Measurements from ENCODE around the gene TLR9.

TLR9 gene

GRCh38 chr3:52231502-52232278, 6.2 kb upstream of the TLR9 start:
- peak; percentile 76 for ATAC-seq

GRCh38 chr3:52230889-52231499, 5.5 kb upstream of the TLR9 start:
- ATAC-seq (no peak), DNase-seq (no peak)

More at GRCh38 chr3:52231502-52232278, 6.2 kb upstream of the TLR9 start:
- peak; percentile 95 for DNase-seq

DNA sequence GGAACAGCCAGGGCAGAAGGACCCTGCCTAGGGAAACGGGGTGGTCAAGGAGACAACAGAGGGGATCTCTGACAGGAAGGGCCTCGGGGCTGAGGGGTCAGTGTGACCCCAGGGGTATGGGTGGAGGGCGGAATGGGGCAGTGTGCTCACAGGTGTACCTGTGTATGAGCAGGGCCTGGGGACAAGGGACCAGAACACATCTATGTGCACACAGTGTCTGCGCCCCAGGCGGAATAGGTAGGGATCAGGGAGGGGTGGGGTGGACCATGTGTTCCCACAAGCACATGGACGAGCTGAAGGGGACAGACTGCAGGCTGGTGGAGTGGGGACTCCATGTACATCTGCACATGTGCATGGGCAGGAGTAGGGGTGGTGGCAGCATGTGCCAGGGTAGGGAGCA, 5.0 kb upstream of the TLR9 start:
- ATAC-seq (no peak), DNase-seq (no peak)

DNA sequence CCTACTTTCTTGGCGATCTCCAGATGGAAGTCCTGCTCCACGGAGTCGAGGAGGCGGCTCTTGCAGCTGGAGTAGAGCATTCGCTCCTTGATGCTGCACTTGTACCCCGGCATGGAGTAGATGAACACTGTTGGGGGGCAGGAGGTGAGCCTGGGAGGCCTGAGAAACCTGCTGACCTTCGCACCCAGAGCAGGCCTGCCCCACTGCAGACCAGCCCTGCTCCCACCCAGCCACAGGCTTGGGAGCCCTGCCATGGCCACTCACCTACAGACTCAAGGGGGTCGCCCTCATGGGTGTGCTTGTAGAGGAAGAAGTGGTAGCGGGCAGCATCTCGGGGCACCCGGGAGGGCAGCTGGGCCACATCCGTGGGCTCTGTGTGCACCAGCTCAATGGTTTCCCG, 4.2 kb upstream of the TLR9 start:
- ATAC-seq: no peak
- no peak for DNase-seq

DNA sequence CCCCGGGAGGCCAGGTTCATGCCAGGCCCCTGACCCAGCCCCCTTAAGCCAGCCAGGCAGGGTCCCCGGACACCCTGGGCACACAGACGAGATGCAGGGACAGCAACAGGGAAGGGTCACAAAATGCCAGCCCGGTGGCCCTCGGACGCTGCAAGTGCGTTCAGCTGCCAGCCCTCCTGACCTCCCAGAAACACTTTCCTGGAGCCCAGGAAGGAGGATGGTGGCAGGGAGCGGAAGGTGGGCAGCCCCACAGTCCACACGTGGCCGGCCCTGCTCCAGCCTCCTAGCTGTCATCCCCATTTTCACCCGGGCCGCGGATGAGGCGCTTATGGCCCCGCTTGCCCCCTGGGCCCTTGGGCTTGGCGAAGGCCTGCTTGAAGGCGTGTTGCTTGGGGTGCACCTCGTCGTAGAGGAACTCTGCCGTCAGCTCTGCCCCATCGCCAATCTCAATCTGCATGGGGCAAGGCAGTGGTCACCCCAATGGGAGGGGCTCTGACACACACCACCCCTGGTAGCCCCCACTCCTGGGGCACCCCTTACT, 3.4 kb upstream of the TLR9 start:
- DNase-seq (no peak), ATAC-seq (no peak)

GRCh38 chr3:52228266-52228665, 2.8 kb upstream of the TLR9 start:
- no peak for ATAC-seq
- no peak for DNase-seq

DNA sequence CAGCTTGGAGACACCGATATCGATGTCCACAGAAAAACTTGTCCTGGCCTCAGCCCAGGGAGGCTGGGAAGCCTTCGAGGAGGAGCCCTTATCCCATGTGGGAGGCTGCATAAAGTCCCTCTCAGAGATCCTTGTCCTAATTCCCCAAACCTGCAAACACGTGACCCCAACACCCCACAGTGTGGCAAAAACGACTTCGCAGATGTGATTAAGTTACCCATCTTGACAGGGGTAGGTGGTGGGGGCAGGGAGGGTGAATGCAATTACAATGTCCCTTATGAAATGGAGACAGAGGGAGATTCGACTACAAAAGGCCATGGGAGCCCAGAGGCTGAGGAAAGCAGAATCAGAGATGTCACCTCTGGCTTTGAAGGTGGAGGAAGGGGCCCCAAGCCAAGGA, 2.3 kb upstream of the TLR9 start:
- no peak for ATAC-seq
- no peak for DNase-seq

GRCh38 chr3:52227117-52227516, 1.7 kb upstream of the TLR9 start:
- no peak for ATAC-seq

GRCh38 chr3:52226229-52226817, 878 bp upstream of the TLR9 start:
- DNase-seq: no peak
- ATAC-seq: no peak

More at GRCh38 chr3:52227117-52227516, 1.7 kb upstream of the TLR9 start:
- no peak for DNase-seq

DNA sequence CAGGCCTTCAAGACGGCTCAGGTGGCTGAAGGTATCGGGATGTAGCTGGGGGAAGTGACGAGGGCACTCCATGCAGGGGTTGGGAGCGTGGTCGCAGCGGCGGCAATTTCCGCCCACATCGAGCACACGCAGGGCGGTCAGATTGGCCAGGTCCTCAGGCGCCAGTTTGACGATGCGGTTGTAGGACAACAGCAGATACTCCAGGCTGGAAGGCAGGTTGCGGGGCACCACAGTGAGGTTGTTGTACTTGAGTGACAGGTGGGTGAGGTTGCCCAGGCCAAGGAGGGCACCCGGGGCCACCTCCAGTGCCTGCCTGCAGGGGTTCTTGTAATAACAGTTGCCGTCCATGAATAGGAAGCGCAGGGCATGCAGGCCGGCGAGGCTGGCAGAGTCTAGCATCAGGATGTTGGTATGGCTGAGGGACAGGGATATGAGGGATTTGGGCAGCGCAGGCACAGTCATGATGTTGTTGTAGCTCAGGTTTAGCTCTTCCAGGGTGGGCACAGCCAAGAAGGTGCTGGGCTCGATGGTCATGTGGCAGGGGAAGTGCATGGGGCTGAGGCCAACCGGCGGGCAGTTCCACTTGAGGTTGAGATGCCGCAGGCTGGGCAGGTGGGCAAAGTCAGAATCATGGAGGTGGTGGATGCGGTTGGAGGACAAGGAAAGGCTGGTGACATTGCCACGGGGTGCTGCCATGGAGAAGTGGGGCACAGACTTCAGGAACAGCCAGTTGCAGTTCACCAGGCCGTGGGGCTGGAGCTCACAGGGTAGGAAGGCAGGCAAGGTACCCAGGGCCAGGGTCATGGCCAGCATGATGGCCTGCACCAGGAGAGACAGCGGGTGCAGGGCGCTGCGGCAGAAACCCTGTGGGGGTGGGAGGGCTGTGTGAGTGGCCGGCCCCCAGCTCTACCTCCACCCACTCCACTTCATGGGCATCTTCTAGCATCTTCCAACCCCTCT, 1.7 kb downstream of the TLR9 start:
- DNase-seq (no peak), ATAC-seq (no peak)

- ATAC-seq (no peak), DNase-seq (no peak)
These were observed 2.9 kb downstream of the TLR9 start for GRCh38 chr3:52222319-52223221.

DNA sequence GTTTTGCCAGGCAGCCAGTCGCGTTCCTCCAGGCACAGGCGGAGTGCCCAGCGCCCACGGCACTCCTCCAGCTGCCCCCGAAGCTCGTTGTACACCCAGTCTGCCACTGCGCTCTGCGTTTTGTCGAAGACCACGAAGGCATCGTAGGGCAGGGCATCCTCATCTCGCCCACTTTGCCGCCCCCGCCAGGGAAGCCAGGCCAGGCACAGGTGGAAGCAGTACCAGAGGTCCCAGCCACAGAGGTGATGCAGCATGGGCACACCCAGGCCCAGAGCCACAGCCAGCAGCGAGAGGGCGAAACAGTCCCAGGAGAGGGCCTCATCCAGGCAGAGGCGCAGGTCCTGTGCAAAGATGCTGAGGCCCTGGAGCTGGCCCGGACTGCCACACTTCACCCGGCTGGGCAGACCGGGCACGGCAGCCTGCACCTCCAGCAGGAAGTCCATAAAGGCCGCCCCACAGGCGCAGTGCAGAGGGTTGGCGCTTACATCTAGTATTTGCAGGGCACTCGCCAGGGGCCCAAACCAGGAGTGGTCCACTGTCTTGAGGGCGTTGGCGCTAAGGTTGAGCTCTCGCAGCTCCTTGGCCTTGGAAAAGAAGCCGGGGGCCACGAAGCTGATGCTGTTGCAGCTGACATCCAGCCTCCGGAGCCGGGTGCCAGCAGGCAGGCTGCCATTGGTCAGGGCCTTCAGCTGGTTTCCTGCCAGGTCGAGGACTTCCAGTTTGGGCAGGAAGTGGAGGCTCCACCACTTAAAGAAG, 3.7 kb downstream of the TLR9 start:
- DNase-seq: no peak
- ATAC-seq: no peak

DNA sequence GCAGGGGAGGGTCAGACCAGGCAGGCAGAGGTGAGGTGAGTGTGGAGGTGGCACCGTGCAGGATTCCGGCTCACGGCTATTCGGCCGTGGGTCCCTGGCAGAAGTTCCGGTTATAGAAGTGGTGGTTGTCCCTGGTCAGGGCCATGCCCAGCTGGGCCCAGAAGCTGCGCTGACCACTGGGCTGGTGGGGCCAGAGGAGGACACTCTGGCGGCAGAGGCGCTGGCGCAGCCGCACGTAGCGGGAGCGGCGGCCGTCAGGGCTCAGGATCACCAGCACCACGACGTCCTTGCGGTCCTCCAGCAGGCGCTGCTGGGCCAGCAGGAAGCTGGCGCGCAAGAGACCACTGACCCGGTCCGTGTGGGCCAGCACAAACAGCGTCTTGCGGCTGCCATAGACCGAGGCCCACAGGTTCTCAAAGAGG, 4.3 kb downstream of the TLR9 start:
- ATAC-seq (no peak), DNase-seq (no peak)

- peak; percentile 93 for DNase-seq
- ATAC-seq: peak; percentile 63
These were observed 4.9 kb downstream of the TLR9 start for GRCh38 chr3:52220380-52221026.

- no peak for DNase-seq
- ATAC-seq: no peak
These were observed 6.4 kb downstream of the TLR9 start for GRCh38 chr3:52218937-52219650.

DNA sequence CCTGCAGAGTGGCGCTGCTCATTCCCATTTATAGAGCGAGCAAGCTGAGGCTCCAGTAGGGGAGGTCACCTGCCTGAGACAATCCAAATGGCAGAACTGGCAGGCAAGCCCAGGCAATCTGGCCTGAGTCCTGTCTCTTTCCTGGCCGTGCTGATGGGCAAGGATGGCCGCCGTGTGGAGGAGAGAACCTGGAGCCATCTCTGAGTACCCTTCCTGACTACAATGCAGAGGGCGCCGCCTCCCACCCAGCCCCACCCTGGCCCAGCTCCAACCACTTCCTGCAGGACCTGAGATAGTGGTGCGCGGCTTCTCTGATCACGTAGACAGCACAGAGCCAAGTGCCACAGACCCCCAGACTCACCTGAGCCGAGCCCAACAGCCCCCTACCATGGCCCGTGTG, 7.0 kb downstream of the TLR9 start:
- ATAC-seq: no peak
- peak; percentile 52 for DNase-seq

- ATAC-seq (no peak), DNase-seq (no peak)
These were observed 7.4 kb downstream of the TLR9 start for GRCh38 chr3:52218026-52218425.

- DNase-seq: no peak
- no peak for ATAC-seq
These were observed 8.0 kb downstream of the TLR9 start for GRCh38 chr3:52217409-52217805.
